SU-DHL-6 (cell line): ENCODE data around the gene RGS3.

Experiments used
- H2AFZ ChIP-seq: fragments of 200-600 bp; sonication (generic); 2 replicates; pipeline ENCODE4 v1.6.1; 2014; ENCODE audit warnings: low read depth, mild to moderate bottlenecking, moderate library complexity, mixed read lengths, antibody characterized with exemption, low read length; ENCODE audit not compliant: severe bottlenecking
- H3F3A ChIP-seq: fragments of 200-600 bp; shearing (Covaris generic); 2 replicates; pipeline ENCODE4 v1.6.0; 2016; ENCODE audit warnings: antibody characterized with exemption, mild to moderate bottlenecking; ENCODE audit not compliant: insufficient read depth
- H3K27ac ChIP-seq: fragments of 200-600 bp; sonication (generic); 2 replicates; pipeline ENCODE4 v1.5.1; 2016; ENCODE audit warnings: low read depth, mild to moderate bottlenecking, low read length, moderate library complexity, mixed read lengths
- H3K27me3 ChIP-seq: fragments of 200-600 bp; sonication (generic), shearing (Covaris generic); 2 replicates; pipeline ENCODE4 v1.6.0; 2014; ENCODE audit warnings: mild to moderate bottlenecking, low read length
- H3K36me3 ChIP-seq: fragments of 200-600 bp; sonication (generic); 2 replicates; pipeline ENCODE4 v1.6.1; 2014; ENCODE audit warnings: mild to moderate bottlenecking, low read length, mixed read lengths
- H3K4me2 ChIP-seq: fragments of 300-600, 200-600 bp; shearing (Covaris generic), sonication (generic); 2 replicates; pipeline ENCODE4 v1.6.0; 2014; ENCODE audit warnings: low read length, low read depth, mild to moderate bottlenecking; ENCODE audit not compliant: poor library complexity, severe bottlenecking
- H3K4me3 ChIP-seq: fragments of 200-600 bp; sonication (generic); 2 replicates; pipeline ENCODE4 v1.5.1; 2014; ENCODE audit warnings: antibody characterized with exemption, low read length, mild to moderate bottlenecking, mixed read lengths; ENCODE audit not compliant: insufficient read depth, poor library complexity, severe bottlenecking
- H3K79me2 ChIP-seq: fragments of 200-600 bp; sonication (generic); 2 replicates; pipeline ENCODE4 v1.6.1; 2014; ENCODE audit warnings: mild to moderate bottlenecking, low read length, moderate library complexity; ENCODE audit not compliant: insufficient read depth
- H3K9ac ChIP-seq: fragments of 200-600 bp; sonication (generic); 2 replicates; pipeline ENCODE4 v1.7.0; 2014; ENCODE audit warnings: mild to moderate bottlenecking, low read length
- H3K9me2 ChIP-seq: fragments of 200-600 bp; sonication (generic); replicated peaks from 2 replicates; pipeline ENCODE4 v1.6.1; 2014; ENCODE audit warnings: low read length; ENCODE audit not compliant: insufficient read depth
- H3K9me3 ChIP-seq: fragments of 200-600 bp; sonication (generic); 2 replicates; pipeline ENCODE4 v1.6.1; 2014; ENCODE audit warnings: low read length, mixed read lengths; ENCODE audit not compliant: insufficient read depth
- H4K20me1 ChIP-seq: fragments of 200-600 bp; sonication (generic); 2 replicates; pipeline ENCODE4 v1.6.1; 2014; ENCODE audit warnings: low read depth, mild to moderate bottlenecking, antibody characterized with exemption, low read length, moderate library complexity, mixed read lengths
- EZH2phosphoT487 ChIP-seq: fragments of 200-600 bp; sonication (generic), shearing (Covaris generic); conservative IDR thresholded peaks from 2 replicates; pipeline ENCODE4 v1.6.1; 2018; ENCODE audit warnings: mild to moderate bottlenecking, antibody characterized with exemption, low read length, moderate library complexity, mixed read lengths
- TF ChIP-seq, protein P1 (sequence below): fragments of 200-600 bp; sonication (generic); IDR thresholded peaks from one replicate; pipeline ENCODE4 v1.5.1; 2017; ENCODE audit warnings: antibody characterized with exemption, mild to moderate bottlenecking, low read length, moderate library complexity; ENCODE audit not compliant: insufficient read depth, poor library complexity, severe bottlenecking

RGS3 gene

DNA sequence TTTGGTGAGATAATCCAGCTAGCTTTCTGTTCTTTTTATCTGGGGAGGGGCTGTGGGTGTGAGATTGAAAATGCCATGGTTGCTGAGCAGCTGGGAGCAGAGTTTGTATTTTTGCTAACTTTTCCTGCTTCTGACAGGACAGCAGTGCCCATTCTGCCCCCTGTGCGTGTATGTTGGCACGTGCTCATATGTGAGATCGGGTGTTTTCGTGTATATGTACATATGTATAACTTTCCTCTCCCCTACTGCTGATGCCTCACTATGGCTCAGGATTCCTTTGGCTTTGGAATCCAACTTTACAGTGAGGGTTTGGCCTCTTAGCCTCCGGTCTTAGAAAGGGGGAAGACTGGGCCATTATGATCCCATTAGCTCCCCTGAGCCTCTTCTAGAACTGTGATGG lies 38.3 kb downstream of the RGS3 start:
- no peak for TF ChIP-seq EZH2phosphoT487
- TF ChIP-seq, protein P1, sequence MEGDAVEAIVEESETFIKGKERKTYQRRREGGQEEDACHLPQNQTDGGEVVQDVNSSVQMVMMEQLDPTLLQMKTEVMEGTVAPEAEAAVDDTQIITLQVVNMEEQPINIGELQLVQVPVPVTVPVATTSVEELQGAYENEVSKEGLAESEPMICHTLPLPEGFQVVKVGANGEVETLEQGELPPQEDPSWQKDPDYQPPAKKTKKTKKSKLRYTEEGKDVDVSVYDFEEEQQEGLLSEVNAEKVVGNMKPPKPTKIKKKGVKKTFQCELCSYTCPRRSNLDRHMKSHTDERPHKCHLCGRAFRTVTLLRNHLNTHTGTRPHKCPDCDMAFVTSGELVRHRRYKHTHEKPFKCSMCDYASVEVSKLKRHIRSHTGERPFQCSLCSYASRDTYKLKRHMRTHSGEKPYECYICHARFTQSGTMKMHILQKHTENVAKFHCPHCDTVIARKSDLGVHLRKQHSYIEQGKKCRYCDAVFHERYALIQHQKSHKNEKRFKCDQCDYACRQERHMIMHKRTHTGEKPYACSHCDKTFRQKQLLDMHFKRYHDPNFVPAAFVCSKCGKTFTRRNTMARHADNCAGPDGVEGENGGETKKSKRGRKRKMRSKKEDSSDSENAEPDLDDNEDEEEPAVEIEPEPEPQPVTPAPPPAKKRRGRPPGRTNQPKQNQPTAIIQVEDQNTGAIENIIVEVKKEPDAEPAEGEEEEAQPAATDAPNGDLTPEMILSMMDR, result no peak
- no peak overlapping the region for H3K4me2 ChIP-seq
- no peak overlapping the region for H3K27ac ChIP-seq
- H3K4me3 ChIP-seq, result no peak overlapping the region
- H2AFZ ChIP-seq, result no peak overlapping the region
- no peaks in the 10 kb centered on the region for H4K20me1 ChIP-seq
- H3K36me3 ChIP-seq, result no peaks in the 10 kb centered on the region
- H3K27me3 ChIP-seq, result no peaks in the 10 kb centered on the region
- H3K9me3 ChIP-seq, result no peaks in the 10 kb centered on the region
- H3K79me2 ChIP-seq, result no peaks in the 10 kb centered on the region
- H3K9ac ChIP-seq, result no peak overlapping the region
- no peaks in the 10 kb centered on the region for H3K9me2 ChIP-seq
- H3F3A ChIP-seq, result no peaks in the 10 kb centered on the region

DNA sequence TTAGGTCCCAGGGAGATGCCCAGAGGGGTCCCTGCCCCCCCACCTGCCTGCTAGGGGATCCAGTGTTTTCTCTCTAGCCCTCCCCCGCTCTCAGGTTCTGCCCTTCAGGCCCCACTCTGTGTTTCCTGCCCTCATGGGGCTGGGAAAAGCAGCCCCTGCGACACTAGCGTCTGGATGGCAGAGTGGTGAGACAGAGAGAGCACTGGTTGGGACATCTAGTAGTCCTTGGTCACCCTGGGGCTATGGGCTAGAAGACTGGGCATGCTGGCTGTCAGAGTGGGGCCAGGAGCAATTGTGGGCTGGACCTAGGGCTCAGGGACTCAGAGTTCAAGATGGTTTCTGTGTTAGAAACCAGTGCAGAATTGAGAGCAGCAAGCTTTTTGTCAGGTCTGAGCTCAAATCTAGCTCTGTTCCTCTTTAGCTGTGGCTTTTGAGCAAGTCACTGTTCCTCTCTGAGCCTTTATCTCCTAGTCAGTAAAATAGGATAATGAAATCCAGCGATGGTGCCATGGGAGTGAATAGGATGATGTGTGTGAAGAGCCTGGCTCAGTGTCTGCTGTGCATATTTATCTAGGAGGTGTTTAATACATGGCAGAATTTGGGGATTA lies 39.0 kb downstream of the RGS3 start:
- no peaks in the 10 kb centered on the region for H3K79me2 ChIP-seq
- no peak overlapping the region for H3K9ac ChIP-seq
- H2AFZ ChIP-seq, result no peak overlapping the region
- no peaks in the 10 kb centered on the region for H3F3A ChIP-seq
- H4K20me1 ChIP-seq, result no peaks in the 10 kb centered on the region
- no peaks in the 10 kb centered on the region for H3K9me3 ChIP-seq
- H3K27me3 ChIP-seq, result no peaks in the 10 kb centered on the region
- TF ChIP-seq, protein P1, result no peak
- TF ChIP-seq EZH2phosphoT487, result no peak
- no peak overlapping the region for H3K4me3 ChIP-seq
- H3K9me2 ChIP-seq, result no peaks in the 10 kb centered on the region
- no peak overlapping the region for H3K27ac ChIP-seq
- H3K36me3 ChIP-seq, result no peaks in the 10 kb centered on the region
- H3K4me2 ChIP-seq, result no peak overlapping the region

DNA sequence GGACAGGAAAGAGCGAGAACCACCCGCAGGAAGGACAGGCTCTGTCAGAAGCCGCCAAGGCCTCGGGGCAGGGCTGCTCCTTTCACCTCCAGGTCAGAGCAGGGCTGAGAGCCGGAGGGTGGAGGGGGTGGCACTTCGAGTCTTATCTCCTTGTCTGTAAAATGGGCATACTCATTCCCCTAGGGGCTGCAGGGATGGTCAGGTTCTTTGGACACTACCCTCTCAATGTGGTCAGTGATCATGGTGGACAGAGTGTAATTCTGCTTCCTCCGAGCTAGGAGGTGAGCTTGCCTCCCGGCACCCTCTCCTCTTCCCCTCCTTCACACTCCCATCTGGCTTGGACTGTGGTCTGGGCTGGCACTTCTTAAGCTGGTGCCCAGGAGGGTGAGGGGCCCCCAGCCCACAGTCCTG lies 39.6 kb downstream of the RGS3 start:
- Histone ChIP-seq H3K4me2 (no peak overlapping the region), H3K9ac (no peak overlapping the region), H3K9me3 (no peaks in the 10 kb centered on the region), H3K36me3 (no peaks in the 10 kb centered on the region), H3F3A (no peaks in the 10 kb centered on the region), H4K20me1 (no peaks in the 10 kb centered on the region), H2AFZ (no peak overlapping the region), H3K27me3 (no peaks in the 10 kb centered on the region), H3K79me2 (no peaks in the 10 kb centered on the region), H3K9me2 (no peaks in the 10 kb centered on the region), H3K27ac (no peak overlapping the region), H3K4me3 (no peak overlapping the region)
- TF ChIP-seq, protein P1, result no peak
- no peak for TF ChIP-seq EZH2phosphoT487
